Endothelial cell of umbilical vein (primary cell): ENCODE results near the gene PRR20E.

Source experiments
- CTCF ChIP-seq, 2 donors: IDR thresholded peaks; 1 replicate in 1 of 2; 2 replicates in 1 of 2; pipeline ENCODE4 v1.5.1; 2011; ENCODE audit warnings: low read length in 2 of 2, mild to moderate bottlenecking in 2 of 2, moderate library complexity in 2 of 2, control low read depth in 1 of 2, inconsistent platforms in 1 of 2, low read depth in 1 of 2; ENCODE audit not compliant: insufficient read depth in 1 of 2; ENCODE audit errors: extremely low read depth in 1 of 2
- POLR2A ChIP-seq: IDR thresholded peaks from 2 replicates; pipeline ENCODE4 v1.6.1; 2012; ENCODE audit warnings: low read depth, mild to moderate bottlenecking, control low read depth, low read length
- POLR2AphosphoS5 ChIP-seq: IDR thresholded peaks from 2 replicates; pipeline ENCODE4 v1.6.1; 2012; ENCODE audit warnings: low read depth, mild to moderate bottlenecking, control low read depth, low read length, moderate library complexity; ENCODE audit not compliant: insufficient read depth

DNA sequence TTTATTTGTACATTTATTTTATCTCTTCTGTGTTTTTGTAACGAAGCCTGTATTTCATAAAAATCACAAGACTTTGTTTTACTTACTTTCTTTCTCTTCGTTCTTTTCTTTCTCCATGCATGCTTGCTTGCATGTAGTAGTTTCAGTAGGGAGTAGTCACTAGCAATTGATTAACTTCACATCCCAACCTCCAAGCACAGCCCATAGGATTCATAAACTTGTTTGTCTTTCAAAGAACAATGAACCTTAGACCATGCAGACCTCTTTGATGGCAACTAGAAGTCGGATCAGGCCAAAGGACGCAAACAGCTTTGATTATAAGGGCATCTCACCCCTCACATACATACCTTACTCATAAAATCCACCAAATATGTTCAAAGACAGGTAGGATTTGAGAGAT lies 29.4 kb upstream of the PRR20E start:
- no peak for TF ChIP-seq POLR2A
- no peak for TF ChIP-seq CTCF (IDR thresholded peaks at IDR 0.05; ENCODE audit: extremely low read depth in 1 of 2, insufficient read depth in 1 of 2, low read depth in 1 of 2, low read length in 2 of 2)
- TF ChIP-seq POLR2AphosphoS5: no peak
